ENCODE data around the gene UCMA.
"Not testable (repeated sequence)": the region's sequence is repeated elsewhere in the genome, so short reads cannot be mapped to it uniquely, and the experiment has no call there.

- TF ChIP-seq CTCF, POLR2A (IDR thresholded peaks at IDR 0.05): not testable (repeated sequence)
Measured at GRCh38 chr10:13282348-13282747, 48.2 kb upstream of the UCMA start.

Measured in body of pancreas (tissue), 4 donors.